ENCODE measurements around the gene AGBL2. TPM values are rescaled to one million over a fixed set of nuclear protein-coding genes. Genes with fewer than 3 reads are reported as not detected.

Gene AGBL2
- total RNA-seq, 2 donors from 2014 or later = 0.74 to 2.2 TPM

- H3K36me3 ChIP-seq = no peaks in the 10 kb centered on the region
- TF ChIP-seq CTCF (IDR thresholded peaks at IDR 0.05) = no peak
- H3K4me1 ChIP-seq = no peaks in the 10 kb centered on the region
- no peak overlapping the region for H3K4me3 ChIP-seq
- no peak overlapping the region for H3K9ac ChIP-seq (ENCODE audit: low read depth in 2 of 2, low read length in 2 of 2)
- no peaks in the 10 kb centered on the region for H3K9me3 ChIP-seq
- no peaks in the 10 kb centered on the region for H3K27me3 ChIP-seq
- intact Hi-C loops (cut with DNase I) = no loop called here
- H3K27ac ChIP-seq = no peak overlapping the region
- DNase-seq = no peak
These were observed 55.9 kb downstream of the AGBL2 start for GRCh38 chr11:47659276-47659675.

DNA sequence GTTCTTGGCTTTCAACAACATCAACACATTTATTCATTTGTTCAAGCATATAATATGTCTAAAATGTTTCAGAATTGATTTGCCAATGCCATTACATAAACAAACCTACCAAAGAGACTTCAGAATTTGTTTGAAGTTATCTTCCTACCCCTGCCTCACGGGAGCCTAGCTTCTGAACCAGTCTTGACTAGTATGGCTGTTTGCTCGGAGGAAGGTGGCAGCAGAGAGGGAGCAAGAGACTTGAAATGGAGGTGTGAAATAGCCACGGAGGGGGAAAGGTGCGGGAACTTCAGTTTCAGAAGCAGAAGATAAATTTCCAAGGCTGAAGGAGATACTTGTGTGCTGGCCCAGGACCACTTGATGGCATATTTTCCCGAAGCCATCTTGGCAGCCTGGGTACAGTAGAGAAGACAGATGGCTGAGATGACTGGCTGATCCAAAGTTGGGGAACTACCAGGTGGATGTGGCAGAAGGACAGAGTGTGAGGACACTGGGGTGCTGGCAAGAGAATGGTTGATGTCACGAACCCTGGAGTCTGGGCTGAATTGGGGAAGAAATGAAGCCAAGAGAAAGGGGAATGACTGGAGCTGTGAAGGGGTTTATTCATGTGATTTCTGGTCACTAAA, 58.8 kb downstream of the AGBL2 start:
- intact Hi-C loops (cut with DNase I) = no loop called here

GRCh38 chr11:47651818-47652469, 63.2 kb downstream of the AGBL2 start:
- H3K4me3 ChIP-seq = no peak overlapping the region
- H3K9ac ChIP-seq (ENCODE audit: low read depth in 2 of 2, low read length in 2 of 2) = no peak overlapping the region
- H3K27ac ChIP-seq = no peak overlapping the region
- no peak for TF ChIP-seq CTCF (IDR thresholded peaks at IDR 0.05)
- intact Hi-C loops (cut with DNase I) = no loop called here
- H3K27me3 ChIP-seq = no peaks in the 10 kb centered on the region
- H3K36me3 ChIP-seq = no peaks in the 10 kb centered on the region
- H3K9me3 ChIP-seq = no peaks in the 10 kb centered on the region
- no peaks in the 10 kb centered on the region for H3K4me1 ChIP-seq
- DNase-seq = no peak

More for the DNA sequence above, 58.8 kb downstream of the AGBL2 start:
- Histone ChIP-seq H3K4me1 (no peaks in the 10 kb centered on the region), H3K36me3 (no peaks in the 10 kb centered on the region), H3K27ac (no peak overlapping the region), H3K27me3 (no peaks in the 10 kb centered on the region), H3K9ac (ENCODE audit: low read depth in 2 of 2, low read length in 2 of 2) (no peak overlapping the region), H3K9me3 (no peaks in the 10 kb centered on the region), H3K4me3 (no peak overlapping the region)
- DNase-seq = no peak
- TF ChIP-seq CTCF (IDR thresholded peaks at IDR 0.05) = no peak

DNA sequence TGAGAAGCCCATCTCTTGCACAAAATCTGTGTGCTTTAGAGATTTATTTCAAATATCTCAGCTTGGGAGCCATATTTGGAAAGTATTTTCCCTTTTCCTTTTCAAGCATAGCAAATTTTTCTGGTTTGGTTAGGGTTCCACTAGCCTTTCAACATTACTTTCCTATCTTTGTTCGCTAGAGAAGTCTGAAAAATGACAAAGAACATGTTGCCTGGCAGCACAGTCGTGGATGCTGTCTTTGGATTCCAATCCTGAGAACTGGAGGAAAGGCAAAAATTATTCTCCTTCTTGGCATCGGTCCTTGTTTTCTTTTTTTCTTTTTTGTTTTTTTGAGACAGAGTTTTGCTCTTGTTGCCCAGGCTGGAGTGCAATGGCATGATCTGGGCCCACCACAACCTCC, 65.9 kb downstream of the AGBL2 start:
- H3K27me3 ChIP-seq = no peaks in the 10 kb centered on the region
- H3K4me1 ChIP-seq = no peaks in the 10 kb centered on the region
- no peak overlapping the region for H3K9ac ChIP-seq (ENCODE audit: low read depth in 2 of 2, low read length in 2 of 2)
- no peak for DNase-seq
- H3K4me3 ChIP-seq = no peak overlapping the region
- H3K9me3 ChIP-seq = no peaks in the 10 kb centered on the region
- no peak for TF ChIP-seq CTCF (IDR thresholded peaks at IDR 0.05)
- intact Hi-C loops (cut with DNase I) = no loop called here
- H3K27ac ChIP-seq = no peak overlapping the region
- H3K36me3 ChIP-seq = no peaks in the 10 kb centered on the region

GRCh38 chr11:47646019-47646418, 69.2 kb downstream of the AGBL2 start:
- no peak for DNase-seq
- no peaks in the 10 kb centered on the region for H3K27me3 ChIP-seq
- H3K36me3 ChIP-seq = no peaks in the 10 kb centered on the region
- H3K4me3 ChIP-seq = no peak overlapping the region
- no peak overlapping the region for H3K27ac ChIP-seq
- H3K4me1 ChIP-seq = peaks cover 5% of the 10 kb centered on the region
- TF ChIP-seq CTCF (IDR thresholded peaks at IDR 0.05) = no peak
- intact Hi-C loops (cut with DNase I) = no loop called here
- no peak overlapping the region for H3K9ac ChIP-seq (ENCODE audit: low read depth in 2 of 2, low read length in 2 of 2)
- no peaks in the 10 kb centered on the region for H3K9me3 ChIP-seq

Data from colonic mucosa (tissue), 4 donors.